Occipital lobe (tissue), 2 donors: ENCODE measurements around the gene CCDC171. TPM values are rescaled to one million over a fixed set of nuclear protein-coding genes. Genes with fewer than 3 reads are reported as not detected.
"Not testable (repeated sequence)": the region's sequence is repeated elsewhere in the genome, so short reads cannot be mapped to it uniquely, and the experiment has no call there.

Experiments used
- DNase-seq: peaks from one replicate; lab custom pipeline; 2025; lab: John Stamatoyannopoulos, UW
- total RNA-seq: library from RNA; depleted of rRNA; stranded (reverse); fragments of >200 nt; gene quantifications from one replicate; pipeline ENCODE4 v1.2.3, GENCODE V29; 2014

Gene CCDC171
- total RNA-seq, 1 donor from 2014 or later = 56.5 TPM

DNA sequence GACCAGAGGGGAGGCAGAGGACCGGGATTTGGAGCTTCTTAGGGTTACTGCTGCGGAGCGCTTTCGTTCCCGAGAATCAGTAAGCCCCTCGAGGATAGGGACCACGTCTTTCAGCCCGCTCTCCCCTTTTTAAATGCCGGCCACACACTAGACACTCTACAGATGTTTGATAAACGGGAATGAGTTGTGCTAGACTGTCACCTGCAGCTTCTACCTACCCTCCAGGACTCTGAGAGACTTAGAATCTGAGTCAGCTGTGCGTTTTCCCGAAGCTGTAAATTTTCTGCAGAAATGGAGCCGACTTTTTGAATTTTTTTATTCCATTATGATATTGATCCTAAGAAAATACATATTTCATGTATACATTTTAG is 670 bp downstream of the CCDC171 start:
- DNase-seq = no peak

GRCh38 chr9:15570769-15571168 is 17.9 kb downstream of the CCDC171 start:
- DNase-seq = no peak

DNA sequence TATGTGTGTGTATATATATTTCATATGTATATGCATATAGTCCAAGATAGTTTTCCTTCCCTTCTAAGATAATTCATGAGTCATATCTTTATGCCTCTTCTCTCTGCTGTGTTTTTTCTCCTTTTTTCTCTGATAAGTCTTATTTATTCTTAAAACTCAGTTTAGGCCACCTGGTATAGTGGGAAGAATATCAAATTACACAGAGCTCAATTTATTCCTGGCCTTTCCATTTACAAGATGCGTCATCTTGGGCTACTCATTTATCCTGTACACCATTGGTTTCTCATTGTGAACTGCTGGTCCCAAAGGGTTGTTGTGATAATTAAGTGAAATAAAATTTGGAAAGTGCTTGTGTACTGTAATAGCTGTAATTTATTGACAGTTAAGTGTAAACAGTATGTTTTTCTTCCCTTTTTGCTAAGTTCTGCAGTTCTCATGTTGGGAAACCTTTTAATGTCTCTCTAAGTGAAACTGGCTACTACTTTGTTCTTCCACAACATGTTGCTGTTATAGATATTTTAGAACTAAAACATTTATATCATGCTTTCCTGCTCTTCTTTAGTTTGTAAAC is 19.4 kb downstream of the CCDC171 start:
- no peak for DNase-seq

GRCh38 chr9:15576350-15577050 is 23.7 kb downstream of the CCDC171 start:
- DNase-seq = no peak

GRCh38 chr9:15578714-15579113 is 25.9 kb downstream of the CCDC171 start:
- no peak for DNase-seq

DNA sequence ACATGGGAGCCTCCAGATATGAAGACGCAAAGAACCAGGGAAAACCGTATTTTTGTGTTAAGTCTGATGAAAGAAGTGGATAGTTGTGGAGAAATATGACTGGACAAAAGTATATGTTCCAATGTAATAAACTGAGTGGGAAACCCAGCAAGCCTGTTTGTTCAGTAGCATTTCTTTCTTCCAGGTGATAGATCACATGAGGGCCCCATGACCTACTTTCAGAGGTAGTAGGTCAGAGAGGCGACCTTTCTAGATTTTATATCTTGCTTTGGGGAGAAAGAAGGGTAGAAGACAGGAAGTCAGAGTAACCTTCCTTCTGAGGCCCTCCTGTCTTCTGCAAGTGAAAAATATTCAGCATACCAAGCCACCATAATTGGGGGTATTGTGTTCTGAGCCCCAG is 31.5 kb downstream of the CCDC171 start:
- DNase-seq = no peak

GRCh38 chr9:15592317-15592716 is 39.5 kb downstream of the CCDC171 start:
- DNase-seq = no peak

GRCh38 chr9:15592940-15593339 is 40.1 kb downstream of the CCDC171 start:
- DNase-seq = not testable (repeated sequence)

DNA sequence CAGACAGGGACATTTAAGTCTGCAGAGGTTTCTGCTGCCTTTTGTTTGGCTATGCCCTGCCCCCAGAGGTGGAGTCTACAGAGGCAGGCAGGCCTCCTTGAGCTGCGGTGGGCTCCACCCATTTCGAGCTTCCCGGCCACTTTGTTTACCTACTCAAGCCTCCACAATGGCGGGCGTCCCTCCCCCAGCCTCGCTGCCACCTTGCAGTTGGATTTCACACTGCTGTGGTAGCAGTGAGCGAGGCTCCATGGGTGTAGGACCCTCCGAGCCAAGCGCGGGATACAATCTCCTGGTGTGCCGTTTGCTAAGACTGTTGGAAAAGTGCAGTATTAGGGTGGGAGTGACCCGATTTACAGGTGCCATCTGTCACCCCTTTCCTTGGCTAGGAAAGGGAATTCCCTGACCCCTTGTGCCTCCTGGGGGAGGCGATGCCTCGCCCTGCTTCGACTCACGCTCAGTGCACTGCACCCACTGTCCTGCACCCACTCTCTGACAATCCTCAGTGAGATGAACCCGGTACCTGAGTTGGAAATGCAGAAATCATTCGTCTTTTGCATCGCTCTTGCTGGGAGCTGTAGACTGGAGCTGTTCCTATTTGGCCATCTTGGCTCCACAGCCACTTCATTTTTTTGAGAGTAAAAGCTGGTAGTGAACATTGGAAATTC is 48.0 kb downstream of the CCDC171 start:
- DNase-seq = not testable (repeated sequence)

DNA sequence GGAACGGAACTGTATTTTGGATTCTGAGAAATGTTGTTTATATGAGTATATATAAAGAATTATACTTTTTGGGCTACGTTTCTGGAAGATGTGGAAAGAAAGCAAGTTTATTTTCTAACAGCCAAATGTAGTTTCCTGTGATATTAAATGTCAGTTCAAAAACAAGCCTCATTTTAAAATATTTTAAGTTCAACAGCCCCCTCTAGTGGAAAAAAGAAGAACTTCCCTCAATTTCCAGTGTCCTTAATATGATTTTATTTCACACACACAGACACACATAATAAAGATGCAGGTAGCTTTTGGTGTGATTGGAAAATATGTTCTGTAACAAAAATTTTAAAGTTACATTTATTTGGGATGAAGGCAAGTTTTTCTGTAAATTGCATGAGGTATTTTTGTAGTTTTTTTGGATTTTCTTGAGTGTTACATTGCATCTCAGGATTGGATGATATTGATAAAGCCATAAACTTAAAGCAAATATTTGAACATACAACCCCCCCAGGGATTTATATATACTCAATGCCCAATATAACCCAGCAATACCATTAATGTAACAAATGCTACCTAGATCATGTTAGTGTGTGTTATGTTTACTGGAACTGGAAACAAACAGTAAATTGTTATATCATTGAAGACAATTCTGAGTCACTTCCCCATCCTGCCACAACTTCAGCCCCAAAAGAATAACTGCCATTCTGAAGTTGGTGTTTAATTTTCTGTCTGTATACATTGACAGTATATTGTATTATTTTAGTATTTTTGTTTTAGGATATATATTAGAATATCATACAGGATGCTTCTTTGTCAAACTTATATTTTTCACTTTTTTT is 54.0 kb downstream of the CCDC171 start:
- no peak for DNase-seq

DNA sequence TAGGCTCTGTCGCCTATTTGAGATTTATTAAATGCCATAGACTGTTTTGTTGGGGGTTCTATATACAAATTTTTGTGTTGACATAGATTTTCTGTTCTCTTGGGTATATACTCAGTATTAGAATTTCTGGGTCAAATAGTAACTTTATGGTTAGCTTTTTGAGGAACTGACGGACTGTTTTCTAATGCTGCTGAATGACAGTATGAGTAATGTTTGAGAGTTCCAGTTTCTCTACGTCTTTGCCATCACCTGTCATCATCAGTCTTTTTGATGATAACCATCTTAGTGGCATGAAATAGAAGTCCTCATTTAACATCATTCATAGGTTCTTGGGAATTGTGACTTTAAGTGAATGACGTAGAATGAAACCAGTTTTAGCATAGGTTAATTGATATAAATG is 60.1 kb downstream of the CCDC171 start:
- no peak for DNase-seq

- no peak for DNase-seq
Observed at GRCh38 chr9:15617782-15618181, 64.9 kb downstream of the CCDC171 start.

DNA sequence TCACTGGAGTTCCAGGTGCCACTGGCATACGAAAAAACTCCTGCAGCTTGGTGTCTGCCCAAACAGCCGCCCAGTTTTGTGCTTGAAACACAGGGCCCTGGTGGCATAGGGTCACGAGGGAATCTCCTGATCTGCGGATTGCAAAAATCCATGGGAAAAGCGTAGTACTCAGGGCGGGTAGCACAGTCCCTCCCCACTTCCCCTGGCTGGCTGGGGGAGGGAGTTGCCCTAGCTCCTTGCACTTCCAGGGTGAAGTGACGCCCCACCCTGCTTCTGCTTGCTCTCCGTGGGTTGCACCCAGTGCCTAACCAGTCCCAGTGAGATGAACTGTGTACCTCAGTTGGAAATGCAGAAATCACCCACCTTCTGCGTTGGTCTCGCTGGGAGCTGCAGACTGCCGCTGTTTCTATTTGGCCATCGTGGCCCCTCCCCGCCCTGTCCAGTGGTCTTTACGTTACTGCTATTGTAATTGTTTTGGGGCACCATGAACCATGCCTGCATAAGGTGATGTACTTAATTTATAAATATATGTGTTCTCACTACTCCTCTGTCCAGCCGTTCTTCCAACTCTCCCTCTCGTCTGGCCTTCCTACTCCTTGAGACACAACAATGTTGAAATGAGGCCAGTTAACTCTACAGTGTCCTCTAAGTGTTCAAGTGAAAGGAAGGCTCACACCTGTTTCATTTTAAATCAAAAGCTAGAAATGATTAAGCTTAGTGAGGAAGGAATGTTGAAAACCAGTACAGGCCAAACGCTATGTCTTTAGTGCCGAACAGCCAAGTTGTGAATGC is 65.9 kb downstream of the CCDC171 start:
- DNase-seq = no peak

DNA sequence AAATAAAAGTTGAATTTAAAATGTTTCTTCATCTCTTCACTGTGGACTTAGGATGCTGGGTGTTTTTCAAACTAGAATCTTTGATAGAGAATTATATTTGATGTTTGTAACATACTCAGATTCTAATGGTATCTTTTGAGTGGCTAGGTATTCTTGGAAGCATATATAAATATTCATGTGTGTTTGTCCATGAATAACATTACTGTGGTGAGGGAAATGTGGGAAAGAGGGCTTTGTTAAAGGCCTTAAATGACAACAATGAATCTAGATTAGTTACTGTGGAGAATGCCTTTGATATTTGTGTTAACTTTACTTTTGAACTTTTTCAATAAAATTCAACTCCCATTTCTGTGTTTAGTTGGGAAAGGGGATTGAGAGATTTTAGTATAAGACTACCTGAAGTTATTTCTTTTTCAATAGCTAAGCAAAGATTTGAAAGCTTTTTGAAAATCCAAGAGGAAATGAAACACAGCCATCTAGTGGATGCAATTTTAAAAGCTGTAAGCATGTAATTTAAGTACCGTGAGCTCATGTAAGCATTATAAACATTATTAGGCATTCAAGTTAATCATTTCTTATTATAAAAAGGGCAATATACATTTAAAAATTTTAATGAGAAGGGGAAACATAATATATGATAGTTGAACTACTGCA is 69.6 kb downstream of the CCDC171 start:
- no peak for DNase-seq

GRCh38 chr9:15635752-15636151 is 82.9 kb downstream of the CCDC171 start:
- DNase-seq = no peak

DNA sequence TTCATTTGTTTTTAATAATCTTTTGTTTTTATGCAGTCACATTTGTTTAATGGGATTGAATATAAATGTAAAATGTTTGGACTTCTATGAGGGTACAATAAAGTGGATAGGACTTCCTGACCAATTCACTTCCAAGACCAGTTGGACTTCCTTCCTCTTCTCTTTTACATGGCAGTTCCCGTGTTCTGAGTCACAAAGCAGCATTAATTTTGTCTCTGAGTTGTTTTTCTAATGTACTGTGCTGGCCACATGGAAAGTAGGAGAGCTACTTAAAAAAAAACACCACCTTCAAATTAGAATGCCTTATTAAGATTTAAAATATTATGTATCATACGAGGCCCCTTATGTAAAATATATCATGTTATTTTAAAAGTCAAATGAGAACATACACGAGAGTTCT is 87.3 kb downstream of the CCDC171 start:
- no peak for DNase-seq

DNA sequence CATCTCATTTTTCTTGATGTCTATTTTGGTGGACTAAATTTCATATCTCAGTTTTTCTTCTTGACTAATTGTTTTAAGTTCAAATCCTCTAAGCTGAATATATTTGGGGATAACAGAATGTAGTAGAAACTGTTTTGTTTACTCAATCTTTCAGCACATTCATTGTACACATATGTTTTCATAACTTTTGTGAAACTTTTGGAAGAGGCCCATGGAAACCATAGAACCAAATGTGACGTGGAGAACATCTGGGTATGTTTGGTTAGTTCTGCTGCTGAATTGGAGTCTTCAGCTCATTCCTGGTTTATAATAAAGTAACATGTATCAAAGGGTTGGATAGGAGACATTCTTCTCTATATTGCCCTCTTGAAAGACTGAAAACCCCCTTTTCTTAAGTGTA is 88.4 kb downstream of the CCDC171 start:
- no peak for DNase-seq

- no peak for DNase-seq
Observed at GRCh38 chr9:15642369-15642962, 89.6 kb downstream of the CCDC171 start.

GRCh38 chr9:15670246-15670645 is 117.4 kb downstream of the CCDC171 start:
- DNase-seq = no peak

GRCh38 chr9:15670894-15671293 is 118.1 kb downstream of the CCDC171 start:
- no peak for DNase-seq
